GM10266 (cell line): Measurements from ENCODE around the gene AREG.

Experiments
- DNase-seq: peaks from one replicate; pipeline ENCODE4 v3.0.0; 2012; ENCODE audit errors: extremely low spot score
- TF ChIP-seq, protein P1 (sequence below): IDR thresholded peaks from 2 replicates; pipeline ENCODE4 v1.5.1; 2012; ENCODE audit warnings: mild to moderate bottlenecking, low read depth; ENCODE audit not compliant: control insufficient read depth, insufficient read depth; ENCODE audit errors: missing control alignments

AREG gene

DNA sequence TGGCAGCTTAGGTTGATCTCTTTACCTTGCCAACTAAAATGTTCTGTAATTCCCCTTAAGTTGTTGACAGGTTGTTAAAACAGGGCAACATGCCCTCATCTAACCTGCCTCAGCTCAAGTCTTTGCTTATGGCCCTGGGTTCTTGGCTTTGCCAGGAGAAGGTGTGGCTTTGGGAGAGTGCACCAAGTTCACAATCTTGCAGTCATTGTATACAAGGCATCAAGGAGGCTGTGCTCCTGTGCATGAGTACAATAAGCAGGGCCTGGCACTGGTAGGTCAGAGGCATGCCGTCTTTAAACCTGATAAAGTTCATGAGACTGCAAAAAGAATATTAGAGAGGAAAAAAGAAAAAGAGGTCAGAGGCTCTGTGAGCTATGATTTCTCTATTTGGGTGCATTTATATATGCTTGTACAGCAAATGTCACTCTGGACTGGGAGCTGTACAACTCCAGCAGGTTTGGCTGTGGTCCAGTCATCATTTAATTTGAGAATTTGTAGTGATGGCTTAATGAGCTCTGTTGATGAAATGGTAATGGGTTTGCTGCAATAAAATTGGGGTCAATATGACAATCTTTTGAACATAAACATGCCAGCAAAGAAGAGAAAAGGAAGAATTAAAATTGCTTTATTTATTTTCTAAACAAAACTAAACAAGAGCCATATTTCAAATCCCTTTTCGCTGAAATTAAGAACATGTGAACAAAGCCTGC lies 30.3 kb downstream of the AREG start:
- TF ChIP-seq, protein P1, sequence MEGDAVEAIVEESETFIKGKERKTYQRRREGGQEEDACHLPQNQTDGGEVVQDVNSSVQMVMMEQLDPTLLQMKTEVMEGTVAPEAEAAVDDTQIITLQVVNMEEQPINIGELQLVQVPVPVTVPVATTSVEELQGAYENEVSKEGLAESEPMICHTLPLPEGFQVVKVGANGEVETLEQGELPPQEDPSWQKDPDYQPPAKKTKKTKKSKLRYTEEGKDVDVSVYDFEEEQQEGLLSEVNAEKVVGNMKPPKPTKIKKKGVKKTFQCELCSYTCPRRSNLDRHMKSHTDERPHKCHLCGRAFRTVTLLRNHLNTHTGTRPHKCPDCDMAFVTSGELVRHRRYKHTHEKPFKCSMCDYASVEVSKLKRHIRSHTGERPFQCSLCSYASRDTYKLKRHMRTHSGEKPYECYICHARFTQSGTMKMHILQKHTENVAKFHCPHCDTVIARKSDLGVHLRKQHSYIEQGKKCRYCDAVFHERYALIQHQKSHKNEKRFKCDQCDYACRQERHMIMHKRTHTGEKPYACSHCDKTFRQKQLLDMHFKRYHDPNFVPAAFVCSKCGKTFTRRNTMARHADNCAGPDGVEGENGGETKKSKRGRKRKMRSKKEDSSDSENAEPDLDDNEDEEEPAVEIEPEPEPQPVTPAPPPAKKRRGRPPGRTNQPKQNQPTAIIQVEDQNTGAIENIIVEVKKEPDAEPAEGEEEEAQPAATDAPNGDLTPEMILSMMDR = no peak
- DNase-seq = no peak

DNA sequence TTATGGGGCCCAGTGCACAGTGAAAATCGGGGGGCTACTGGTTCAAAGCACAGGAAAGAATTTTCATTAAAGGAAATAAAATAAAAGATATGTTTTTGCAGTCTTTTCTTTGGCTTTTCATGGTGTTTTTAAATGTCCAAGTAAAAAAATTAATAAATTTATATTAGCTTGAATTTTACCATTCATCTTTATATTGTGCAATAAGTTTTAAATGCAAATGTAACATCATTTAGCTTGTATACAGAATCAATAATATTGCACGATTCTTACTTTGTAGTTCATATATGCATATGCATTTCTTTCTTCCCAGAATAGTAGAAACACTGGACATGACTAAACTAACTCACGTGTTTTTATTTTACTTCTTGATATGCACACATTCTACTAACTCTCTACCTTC lies 31.0 kb downstream of the AREG start:
- TF ChIP-seq, protein P1 = no peak

DNA sequence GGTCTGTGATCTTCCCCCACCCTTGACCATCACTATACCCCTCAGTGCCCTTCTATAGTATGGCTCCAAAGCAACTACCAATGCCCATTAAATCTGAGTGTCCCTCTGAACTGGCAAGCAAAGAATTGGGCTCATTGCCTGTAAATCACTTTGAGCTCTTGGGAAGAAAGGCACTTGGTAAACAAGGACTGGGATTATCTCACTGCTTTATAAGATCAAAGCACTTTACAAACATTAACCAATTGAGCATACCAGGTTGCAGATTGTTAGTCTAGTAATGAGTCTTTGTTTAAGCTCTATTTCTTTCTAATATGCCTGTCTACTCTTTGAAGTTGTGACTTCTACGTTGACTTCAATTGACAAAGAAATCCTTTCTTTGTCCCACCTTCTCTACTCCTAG lies 34.1 kb downstream of the AREG start:
- DNase-seq = no peak
- TF ChIP-seq, protein P1 = no peak

More for the DNA sequence above, 31.0 kb downstream of the AREG start:
- no peak for DNase-seq

DNA sequence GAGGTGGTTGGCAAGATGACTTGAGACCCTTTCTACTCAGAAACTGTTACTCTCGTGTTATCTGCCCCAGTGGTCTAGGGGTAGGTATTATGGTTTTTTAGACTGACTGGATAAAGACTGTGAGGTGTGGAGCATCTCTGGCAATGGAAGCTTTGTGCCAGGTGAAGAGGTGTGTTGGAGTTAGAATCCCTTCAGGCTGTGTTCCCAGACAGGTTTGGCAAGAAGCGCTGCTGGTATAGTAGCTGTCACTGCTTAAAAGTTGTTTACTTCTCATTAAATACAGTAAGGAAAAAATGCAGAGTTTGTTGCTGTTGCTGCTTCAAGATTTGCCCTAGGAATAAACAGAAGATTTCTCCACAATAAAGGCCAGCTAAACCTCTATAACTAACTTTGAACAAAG lies 35.3 kb downstream of the AREG start:
- TF ChIP-seq, protein P1 = no peak
- DNase-seq = no peak

DNA sequence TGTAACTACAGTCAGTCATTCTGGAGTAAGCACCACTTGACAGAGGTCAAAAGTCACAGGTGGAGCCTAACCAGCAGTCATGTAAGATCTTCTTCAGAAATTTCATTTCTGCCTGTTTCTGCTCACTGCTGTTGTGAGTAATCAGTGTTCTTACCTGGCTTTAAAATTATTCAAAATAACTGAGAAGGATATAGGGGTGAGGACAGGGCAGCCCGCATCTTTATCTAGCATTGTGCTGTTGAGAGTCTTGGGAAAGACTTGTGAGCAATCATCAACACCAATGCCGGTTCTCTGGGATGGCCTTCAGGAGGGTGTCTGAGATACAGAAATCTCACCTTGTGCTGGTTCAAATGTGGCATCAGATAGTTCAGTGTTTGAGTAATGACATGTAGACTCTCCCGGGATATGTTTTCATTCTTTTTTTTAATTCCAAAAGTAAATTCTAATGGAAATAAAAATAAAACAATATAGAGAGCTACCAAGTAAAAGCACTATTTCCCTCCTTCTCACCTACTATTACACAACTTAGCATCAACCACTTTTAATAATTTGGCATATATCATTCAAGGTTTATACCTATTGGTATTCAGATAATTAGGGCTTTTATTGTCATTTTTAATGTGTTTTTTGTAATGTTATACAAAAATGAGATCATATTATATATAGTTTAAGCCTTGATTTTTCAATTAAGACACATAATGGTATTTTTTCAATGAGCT lies 37.1 kb downstream of the AREG start:
- TF ChIP-seq, protein P1 = no peak
- no peak for DNase-seq

DNA sequence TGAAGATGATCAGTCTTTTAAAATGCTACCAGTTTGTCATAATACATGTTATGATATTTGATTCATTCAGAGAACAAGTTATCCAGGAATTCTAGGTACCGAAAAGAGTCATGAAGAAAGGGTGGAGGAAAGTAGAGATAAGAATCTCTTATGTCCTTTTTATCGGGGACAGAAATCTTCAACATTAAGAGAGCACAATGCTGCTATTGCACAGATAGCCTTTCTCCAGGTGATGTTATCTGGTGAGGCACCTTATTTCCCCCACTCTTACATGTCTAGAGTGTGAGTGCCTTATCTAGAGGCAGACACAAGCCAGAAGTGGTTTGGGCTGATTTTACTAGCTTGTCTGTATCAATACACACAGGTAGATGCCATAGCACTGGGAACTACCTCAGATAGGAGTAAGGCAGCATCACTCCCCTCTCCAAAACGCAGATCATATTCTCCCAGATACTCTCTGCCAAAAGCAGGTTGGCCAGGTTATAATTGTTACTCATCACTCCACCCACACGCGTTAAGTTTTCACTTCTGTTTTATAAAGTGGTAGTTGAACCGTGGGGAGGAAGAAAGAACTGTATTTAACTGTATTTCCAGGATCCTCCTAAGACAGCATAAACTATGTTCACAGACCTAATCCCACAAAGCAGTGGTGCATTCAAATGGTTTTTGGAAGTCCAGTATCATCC lies 38.4 kb downstream of the AREG start:
- TF ChIP-seq, protein P1 = no peak
- DNase-seq = no peak

DNA sequence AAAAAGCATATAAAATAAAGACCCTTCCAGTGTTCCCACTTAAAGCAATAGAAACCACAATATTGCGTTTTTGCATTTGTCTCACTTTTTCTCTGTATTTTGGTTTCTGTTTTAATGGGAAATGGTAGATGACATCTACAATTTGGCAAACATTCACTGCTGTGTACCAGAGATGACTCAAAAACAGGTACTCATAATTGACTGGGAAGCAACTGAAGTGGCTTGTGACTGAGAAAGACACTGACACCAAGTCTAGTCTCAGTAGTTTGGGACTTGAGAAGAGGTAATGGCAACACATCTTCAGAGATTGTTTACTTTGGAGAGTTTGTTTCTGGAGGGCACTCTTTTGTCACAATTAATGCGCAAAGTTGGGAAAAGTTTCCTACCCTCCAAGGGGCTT lies 42.0 kb downstream of the AREG start:
- TF ChIP-seq, protein P1 = no peak
- no peak for DNase-seq
